ENCODE measurements around the gene CALML3.

Gene CALML3

GRCh38 chr10:5573968-5574641 lies 49.3 kb downstream of the CALML3 start:
- DNase-seq = no peak

GRCh38 chr10:5574642-5575131 lies 49.9 kb downstream of the CALML3 start:
- no peak for DNase-seq

- no peak for DNase-seq
These were observed 50.4 kb downstream of the CALML3 start for GRCh38 chr10:5575144-5575481.

- peak; percentile 20 for DNase-seq
These were observed 50.9 kb downstream of the CALML3 start for GRCh38 chr10:5575482-5576153.

GRCh38 chr10:5576154-5576748 lies 51.5 kb downstream of the CALML3 start:
- no peak for DNase-seq

All from NCI-H1092 treated with DMSO at 0.1 percent for 48 hours (cell line).